ENCODE measurements around the gene CNOT11. TPM values are rescaled to one million over a fixed set of nuclear protein-coding genes. Genes with fewer than 3 reads are reported as not detected.

CNOT11 gene
- total RNA-seq, 2 donors from 2014 or later, result 10.2 to 34.5 TPM

- H3K36me3 ChIP-seq (replicated peaks in 1 of 2; ENCODE audit: insufficient read depth in 1 of 2, low read depth in 2 of 2), result no peaks in the 10 kb centered on the region
- H3K27ac ChIP-seq, result no peak overlapping the region
- peaks cover 36% of the 10 kb centered on the region for H3K4me1 ChIP-seq
- H3K9me3 ChIP-seq, result no peaks in the 10 kb centered on the region
- DNase-seq (no peak), ATAC-seq (no peak)
- intact Hi-C loops (cut with DNase I), result no loop called here
- 37 to 42% methylated on average over 3 of the region's 3 CpGs for WGBS, 2 donors
- TF ChIP-seq CTCF (IDR thresholded peaks at IDR 0.05) (no peak), POLR2A (IDR thresholded peaks at IDR 0.05) (no peak)
- no peak overlapping the region for H3K4me3 ChIP-seq
- no peaks in the 10 kb centered on the region for H3K27me3 ChIP-seq
Measured at GRCh38 chr2:101255501-101255900, 2.8 kb downstream of the CNOT11 start.

- WGBS, 2 donors, result 82 to 89% methylated on average over 2 of the region's 2 CpGs
- H3K27ac ChIP-seq, result no peak overlapping the region
- peaks cover 29% of the 10 kb centered on the region for H3K4me1 ChIP-seq
- H3K36me3 ChIP-seq (replicated peaks in 1 of 2; ENCODE audit: insufficient read depth in 1 of 2, low read depth in 2 of 2), result no peaks in the 10 kb centered on the region
- DNase-seq, result no peak
- no peak overlapping the region for H3K4me3 ChIP-seq
- no peaks in the 10 kb centered on the region for H3K9me3 ChIP-seq
- TF ChIP-seq POLR2A (IDR thresholded peaks at IDR 0.05), result no peak
- no peak for TF ChIP-seq CTCF (IDR thresholded peaks at IDR 0.05)
- intact Hi-C loops (cut with DNase I), result no loop called here
- H3K27me3 ChIP-seq, result no peaks in the 10 kb centered on the region
- ATAC-seq, result no peak
Measured at GRCh38 chr2:101256316-101256715, 3.6 kb downstream of the CNOT11 start.

- Histone ChIP-seq H3K4me1 (peaks cover 23% of the 10 kb centered on the region), H3K4me3 (no peak overlapping the region), H3K9me3 (no peaks in the 10 kb centered on the region), H3K27ac (no peak overlapping the region), H3K36me3 (replicated peaks in 1 of 2; ENCODE audit: insufficient read depth in 1 of 2, low read depth in 2 of 2) (peaks cover 0 to 14% of the 10 kb centered on the region in 2 donors), H3K27me3 (no peaks in the 10 kb centered on the region)
- 95 to 97% methylated on average over 8 of the region's 8 CpGs for WGBS, 2 donors
- TF ChIP-seq CTCF (IDR thresholded peaks at IDR 0.05) (no peak), POLR2A (IDR thresholded peaks at IDR 0.05) (no peak)
- ATAC-seq, result no peak
- intact Hi-C loops (cut with DNase I), result no loop called here
- no peak for DNase-seq
Measured at GRCh38 chr2:101258804-101259203, 6.1 kb downstream of the CNOT11 start.

- intact Hi-C loops (cut with DNase I), result no loop called here
- no peak for ATAC-seq
- Histone ChIP-seq H3K27ac (no peak overlapping the region), H3K4me3 (no peak overlapping the region), H3K4me1 (peaks cover under 1% of the 10 kb centered on the region), H3K36me3 (replicated peaks in 1 of 2; ENCODE audit: insufficient read depth in 1 of 2, low read depth in 2 of 2) (peaks cover 0 to 17% of the 10 kb centered on the region in 2 donors), H3K9me3 (no peaks in the 10 kb centered on the region), H3K27me3 (no peaks in the 10 kb centered on the region)
- 82 to 86% methylated on average over 4 of the region's 4 CpGs for WGBS, 2 donors
- no peak for TF ChIP-seq CTCF (IDR thresholded peaks at IDR 0.05)
- TF ChIP-seq POLR2A (IDR thresholded peaks at IDR 0.05), result no peak
- no peak for DNase-seq
Measured at GRCh38 chr2:101262142-101262541, 9.5 kb downstream of the CNOT11 start.

GRCh38 chr2:101263377-101263800 lies 10.7 kb downstream of the CNOT11 start:
- H3K36me3 ChIP-seq (replicated peaks in 1 of 2; ENCODE audit: insufficient read depth in 1 of 2, low read depth in 2 of 2), result peaks cover 0 to 17% of the 10 kb centered on the region in 2 donors
- H3K27me3 ChIP-seq, result no peaks in the 10 kb centered on the region
- TF ChIP-seq CTCF (IDR thresholded peaks at IDR 0.05), result no peak
- TF ChIP-seq POLR2A (IDR thresholded peaks at IDR 0.05), result no peak
- DNase-seq (no peak), ATAC-seq (no peak)
- H3K9me3 ChIP-seq, result no peaks in the 10 kb centered on the region
- intact Hi-C loops (cut with DNase I), result no loop called here
- WGBS, 2 donors, result 89 to 91% methylated on average over 1 of the region's 1 CpG
- H3K27ac ChIP-seq, result no peak overlapping the region
- no peak overlapping the region for H3K4me3 ChIP-seq
- H3K4me1 ChIP-seq, result peaks cover 13% of the 10 kb centered on the region
